Dendritic cell treated with granulocyte-macrophage colony-stimulating factor and Interleukin-4, amounts not matched to agents 40 ng/mL and 50 ng/mL, for 4 days (primary cell): ENCODE data around the gene RAB11FIP4.

Experiments used
- H3K27ac Mint-ChIP-seq: one replicate; pipeline ENCODE4 v1.8.0; 2022; ENCODE audit warnings: mild to moderate bottlenecking, mixed read lengths
- H3K27me3 Mint-ChIP-seq: one replicate; pipeline ENCODE4 v1.8.0; 2022; ENCODE audit warnings: mild to moderate bottlenecking, mixed read lengths
- H3K36me3 Mint-ChIP-seq: one replicate; pipeline ENCODE4 v1.8.0; 2022; ENCODE audit warnings: low read depth, mixed read lengths
- H3K4me1 Mint-ChIP-seq: one replicate; pipeline ENCODE4 v1.8.0; 2022; ENCODE audit warnings: low read depth, mixed read lengths
- H3K4me3 Mint-ChIP-seq: one replicate; pipeline ENCODE4 v1.8.0; 2022; ENCODE audit warnings: mild to moderate bottlenecking, moderate library complexity, mixed read lengths
- H3K9me3 Mint-ChIP-seq: one replicate; pipeline ENCODE4 v1.8.0; 2022; ENCODE audit warnings: mixed read lengths
- intact Hi-C: fragments of 100-400 bp; cut with micrococcal nuclease; formaldehyde crosslinking; loops from one replicate; pipeline ENCODE4 v1.15.0; 2022

The RAB11FIP4 gene

DNA sequence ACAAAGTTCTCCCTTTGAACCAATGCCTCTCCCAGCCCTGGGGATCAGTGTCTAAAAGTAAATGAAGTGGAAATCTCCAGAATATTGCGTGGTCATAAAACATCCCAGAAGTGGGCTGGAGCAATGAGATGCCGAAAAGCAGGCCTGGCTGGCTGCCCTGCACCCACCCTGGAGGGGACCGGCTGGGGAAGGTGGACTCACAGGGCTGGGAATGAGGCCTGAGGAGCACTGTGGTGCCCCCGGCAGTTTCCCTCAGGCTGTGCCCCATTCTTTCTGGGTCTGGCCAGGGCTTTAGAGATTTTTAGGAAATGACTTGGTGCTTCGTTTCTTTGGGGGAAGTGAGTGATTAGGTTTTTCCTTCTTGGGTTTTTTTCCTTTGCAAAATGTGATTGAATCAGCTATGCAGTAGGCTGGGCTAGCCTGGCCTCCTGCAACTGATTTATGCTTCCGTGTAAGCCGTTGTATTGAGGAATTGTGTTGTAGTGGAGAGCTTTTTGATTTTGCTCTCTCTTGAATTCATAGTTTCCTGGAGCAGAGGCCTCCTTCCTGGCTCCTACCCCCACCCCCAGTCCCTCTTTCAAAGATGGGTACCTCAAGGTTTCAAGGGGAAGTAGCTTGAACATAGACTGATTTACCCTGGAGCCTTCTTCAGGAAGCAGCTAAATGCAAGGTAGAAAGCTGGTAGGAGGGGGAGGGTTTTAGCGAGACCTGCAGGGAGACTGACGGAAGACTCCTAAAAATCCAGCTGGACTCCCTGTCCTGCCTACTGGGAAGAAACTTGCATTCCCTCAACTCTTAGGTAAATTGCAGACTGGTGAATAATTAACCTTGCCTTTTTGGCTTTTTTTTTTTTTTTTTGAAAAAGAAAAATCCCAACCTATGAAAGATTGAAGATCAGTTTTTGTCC is 170.2 kb downstream of the RAB11FIP4 start:
- intact Hi-C loops = no loop called here
- H3K27me3 Mint-ChIP-seq = peaks cover 7% of the 10 kb centered on the region
- H3K27ac Mint-ChIP-seq = peak overlapping the region; percentile 65
- H3K36me3 Mint-ChIP-seq = no peaks in the 10 kb centered on the region
- H3K4me3 Mint-ChIP-seq = peak overlapping the region; percentile 40
- no peaks in the 10 kb centered on the region for H3K9me3 Mint-ChIP-seq
- H3K4me1 Mint-ChIP-seq = peaks cover 58% of the 10 kb centered on the region

DNA sequence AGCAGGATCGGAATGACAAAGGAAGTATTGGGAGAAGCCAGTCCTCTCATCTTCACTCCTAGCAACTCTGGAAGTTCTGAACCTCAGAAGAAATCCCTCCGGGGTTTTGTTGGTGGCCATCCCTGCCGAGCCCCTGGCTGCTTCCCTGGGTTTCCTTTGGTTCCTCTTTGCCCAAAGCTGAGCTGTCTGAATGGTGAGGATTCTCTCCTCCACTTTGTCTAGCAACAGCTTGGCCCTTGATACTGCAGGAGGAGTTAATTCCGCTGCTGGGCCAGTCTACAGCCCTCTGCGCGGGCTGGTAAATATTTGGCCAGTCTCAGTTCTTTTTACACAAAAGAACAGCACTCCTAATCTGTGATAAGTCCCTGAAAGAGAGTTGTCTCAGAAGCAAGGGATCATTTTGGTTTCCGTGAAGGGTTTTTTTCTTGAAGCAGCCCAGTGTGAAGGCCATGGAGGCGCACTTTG is 170.9 kb downstream of the RAB11FIP4 start:
- Mint-ChIP-seq H3K27ac (peak overlapping the region; percentile 65), H3K4me1 (peaks cover 58% of the 10 kb centered on the region), H3K27me3 (peaks cover 6% of the 10 kb centered on the region), H3K4me3 (peak overlapping the region; percentile 9), H3K36me3 (no peaks in the 10 kb centered on the region), H3K9me3 (no peaks in the 10 kb centered on the region)
- intact Hi-C loops = no loop called here

DNA sequence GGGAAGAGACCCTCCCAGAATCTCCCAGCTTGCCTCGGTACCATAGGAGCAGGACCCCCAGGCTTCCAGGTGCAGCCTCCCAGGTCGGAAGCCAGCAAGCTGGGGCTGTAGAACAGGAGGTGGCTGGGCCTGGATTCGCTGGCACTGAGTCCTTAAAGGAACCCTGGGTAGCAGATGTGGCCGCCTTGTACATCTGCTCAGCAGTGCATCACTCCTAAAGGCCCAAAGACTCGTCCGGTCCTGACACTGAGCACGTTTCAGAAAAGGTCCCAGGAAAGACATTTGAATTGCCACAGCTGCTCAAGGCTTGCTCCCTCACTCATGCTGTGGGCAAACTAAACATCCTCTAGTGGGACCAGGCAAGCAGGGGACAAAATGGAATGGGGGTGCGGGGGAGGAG is 172.8 kb downstream of the RAB11FIP4 start:
- H3K27me3 Mint-ChIP-seq = peaks cover 3% of the 10 kb centered on the region
- peaks cover 68% of the 10 kb centered on the region for H3K4me1 Mint-ChIP-seq
- no peak overlapping the region for H3K4me3 Mint-ChIP-seq
- intact Hi-C loops = no loop called here
- no peaks in the 10 kb centered on the region for H3K9me3 Mint-ChIP-seq
- no peaks in the 10 kb centered on the region for H3K36me3 Mint-ChIP-seq
- peak overlapping the region; percentile 74 for H3K27ac Mint-ChIP-seq

DNA sequence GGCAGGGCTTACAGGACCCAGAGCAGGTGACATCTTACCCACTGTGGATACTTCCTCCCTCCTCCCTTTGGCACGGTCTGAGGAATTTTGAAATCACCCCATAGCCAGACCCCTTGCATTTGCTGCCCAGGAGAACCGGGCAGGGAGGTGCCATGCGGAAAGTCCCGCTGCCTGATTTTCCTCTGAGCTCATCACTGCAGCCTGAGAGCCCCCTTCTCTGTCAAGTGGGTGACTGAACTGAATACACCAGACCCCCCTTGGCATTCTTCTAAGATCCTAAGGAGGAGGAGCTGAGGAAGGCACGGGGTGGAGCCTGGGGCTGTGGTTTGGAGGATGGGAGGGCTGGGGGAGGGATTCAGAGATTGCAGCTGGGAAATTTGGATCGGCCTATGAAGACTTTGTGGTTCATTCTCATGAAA is 173.4 kb downstream of the RAB11FIP4 start:
- intact Hi-C loops = no loop called here
- Mint-ChIP-seq H3K36me3 (no peaks in the 10 kb centered on the region), H3K9me3 (no peaks in the 10 kb centered on the region), H3K4me1 (peaks cover 67% of the 10 kb centered on the region), H3K27me3 (peaks cover 3% of the 10 kb centered on the region), H3K27ac (peak overlapping the region; percentile 74), H3K4me3 (no peak overlapping the region)

DNA sequence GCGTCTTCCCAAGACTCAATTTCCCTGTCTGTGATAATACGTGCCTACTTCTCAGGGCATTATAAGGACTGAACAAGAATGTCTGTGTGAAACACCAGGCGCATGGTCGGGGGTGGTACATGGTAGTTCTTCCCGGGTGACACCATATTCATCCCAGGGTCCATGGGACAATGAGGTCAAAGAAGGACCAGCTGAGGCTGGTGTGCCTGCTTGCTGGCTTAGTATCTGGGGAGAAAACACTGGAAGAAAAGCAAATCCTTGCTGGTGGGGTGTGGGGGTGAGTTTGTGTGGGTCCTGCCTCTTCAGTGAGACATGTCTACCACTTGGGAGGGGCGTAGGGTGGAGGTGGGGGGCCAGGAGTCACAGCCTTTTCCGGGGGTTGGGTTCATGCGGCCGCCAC is 174.2 kb downstream of the RAB11FIP4 start:
- Mint-ChIP-seq H3K36me3 (no peaks in the 10 kb centered on the region), H3K4me3 (no peak overlapping the region), H3K9me3 (no peaks in the 10 kb centered on the region), H3K4me1 (peaks cover 60% of the 10 kb centered on the region), H3K27ac (peak overlapping the region; percentile 74), H3K27me3 (no peaks in the 10 kb centered on the region)
- intact Hi-C loops = no loop called here

DNA sequence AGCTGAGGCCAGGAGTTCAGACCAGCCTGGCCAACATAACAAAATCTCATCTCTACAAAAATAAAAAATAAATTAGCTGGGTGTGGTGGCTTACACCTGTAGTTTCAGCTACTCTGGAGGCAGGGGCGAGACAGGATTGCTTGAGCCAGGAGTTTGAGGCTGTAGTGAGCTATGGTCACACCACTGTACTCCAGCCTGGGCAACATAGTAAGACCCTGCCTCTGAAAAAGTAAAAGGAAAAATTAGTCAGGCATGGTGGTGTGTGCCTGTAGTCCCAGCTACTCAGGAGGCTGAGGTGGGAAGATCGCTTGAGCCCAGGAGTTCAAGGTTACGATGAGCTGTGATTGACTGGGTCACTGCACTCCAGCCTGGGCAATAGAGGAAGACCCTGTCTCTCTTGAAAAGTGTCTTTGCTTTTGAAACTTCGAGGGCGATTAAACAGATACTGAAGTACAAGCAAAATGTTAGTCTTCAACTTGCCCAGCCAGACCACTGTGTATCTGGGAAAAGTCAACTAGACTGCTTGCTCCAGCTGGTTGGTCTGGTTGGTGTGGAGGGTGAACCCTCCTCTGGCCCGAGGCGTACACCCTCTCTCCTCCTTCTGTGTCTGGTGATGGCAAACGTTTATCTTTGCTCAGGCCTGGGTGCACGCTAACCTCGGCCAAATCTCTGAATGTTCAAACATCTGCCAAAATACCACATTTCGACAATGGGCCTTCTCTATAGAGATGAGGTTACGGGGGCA is 174.9 kb downstream of the RAB11FIP4 start:
- H3K4me3 Mint-ChIP-seq = no peak overlapping the region
- intact Hi-C loops = no loop called here

DNA sequence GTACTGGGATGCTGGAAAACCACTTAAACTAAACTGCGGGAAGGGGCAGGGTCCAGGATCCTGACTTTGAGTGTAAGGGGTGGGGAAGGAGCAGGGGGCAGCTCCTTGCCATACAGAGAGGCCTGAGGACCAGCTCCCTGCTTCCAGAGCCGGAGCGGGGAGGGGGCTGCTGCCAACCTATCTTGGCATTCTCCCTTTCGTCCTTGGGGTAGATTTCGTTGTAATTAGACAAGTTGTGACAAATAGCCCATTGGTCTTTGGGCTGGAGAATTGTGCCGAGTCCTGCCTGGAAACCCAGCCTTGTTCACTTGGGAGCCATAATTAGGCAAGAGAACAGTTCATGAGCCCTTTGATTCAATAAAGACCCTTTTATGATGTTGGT is 175.5 kb downstream of the RAB11FIP4 start:
- Mint-ChIP-seq H3K36me3 (peaks cover 12% of the 10 kb centered on the region), H3K4me3 (no peak overlapping the region), H3K27me3 (no peaks in the 10 kb centered on the region), H3K27ac (no peak overlapping the region), H3K9me3 (no peaks in the 10 kb centered on the region), H3K4me1 (peaks cover 46% of the 10 kb centered on the region)
- intact Hi-C loops = no loop called here

More for the DNA sequence above, 174.9 kb downstream of the RAB11FIP4 start:
- Mint-ChIP-seq H3K9me3 (no peaks in the 10 kb centered on the region), H3K27ac (no peak overlapping the region), H3K4me1 (peaks cover 52% of the 10 kb centered on the region), H3K27me3 (no peaks in the 10 kb centered on the region), H3K36me3 (peaks cover 6% of the 10 kb centered on the region)

DNA sequence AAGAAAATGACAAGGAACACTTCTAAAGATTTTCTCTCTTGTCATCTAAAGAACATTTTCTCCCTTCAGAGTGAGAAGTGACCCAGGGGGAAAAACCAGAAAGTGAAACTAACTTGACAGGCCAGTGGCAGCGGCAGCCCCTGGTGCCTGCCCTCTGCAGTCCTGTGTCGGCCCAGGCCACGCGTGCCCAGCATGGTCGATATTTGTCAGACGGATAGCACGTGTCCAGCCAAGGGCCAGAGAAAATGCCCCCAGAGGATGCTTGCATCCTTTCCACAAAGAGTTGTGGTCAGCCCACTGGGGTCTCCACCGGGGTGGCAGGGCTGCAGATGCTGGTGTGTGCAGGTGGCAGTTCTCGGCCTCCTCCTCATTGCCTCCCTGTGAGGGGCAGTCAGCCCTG is 176.6 kb downstream of the RAB11FIP4 start:
- no peaks in the 10 kb centered on the region for H3K27me3 Mint-ChIP-seq
- intact Hi-C loops = no loop called here
- peak overlapping the region; percentile 24 for H3K27ac Mint-ChIP-seq
- H3K4me3 Mint-ChIP-seq = no peak overlapping the region
- H3K4me1 Mint-ChIP-seq = peaks cover 46% of the 10 kb centered on the region
- no peaks in the 10 kb centered on the region for H3K9me3 Mint-ChIP-seq
- peaks cover 21% of the 10 kb centered on the region for H3K36me3 Mint-ChIP-seq

DNA sequence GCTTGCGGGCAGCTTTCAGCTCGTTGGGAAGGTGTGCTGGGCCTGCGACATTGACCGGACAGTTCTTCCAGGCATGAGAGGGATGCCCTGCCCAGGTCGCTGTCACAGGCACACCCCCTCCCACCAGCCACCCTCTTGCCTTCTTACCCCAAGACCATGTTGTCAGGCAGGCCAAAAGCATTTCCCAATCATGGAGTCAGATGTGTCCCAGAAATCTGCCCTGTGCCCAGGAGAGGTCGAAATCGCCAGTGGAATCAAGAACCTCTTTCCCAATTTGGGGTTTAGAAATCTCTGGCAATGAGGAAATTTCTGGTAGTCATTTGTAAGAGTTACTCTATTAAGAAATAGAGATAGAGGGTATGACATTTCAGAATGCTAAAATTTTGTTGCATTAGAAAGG is 177.1 kb downstream of the RAB11FIP4 start:
- Mint-ChIP-seq H3K27ac (peak overlapping the region; percentile 24), H3K4me3 (no peak overlapping the region)

DNA sequence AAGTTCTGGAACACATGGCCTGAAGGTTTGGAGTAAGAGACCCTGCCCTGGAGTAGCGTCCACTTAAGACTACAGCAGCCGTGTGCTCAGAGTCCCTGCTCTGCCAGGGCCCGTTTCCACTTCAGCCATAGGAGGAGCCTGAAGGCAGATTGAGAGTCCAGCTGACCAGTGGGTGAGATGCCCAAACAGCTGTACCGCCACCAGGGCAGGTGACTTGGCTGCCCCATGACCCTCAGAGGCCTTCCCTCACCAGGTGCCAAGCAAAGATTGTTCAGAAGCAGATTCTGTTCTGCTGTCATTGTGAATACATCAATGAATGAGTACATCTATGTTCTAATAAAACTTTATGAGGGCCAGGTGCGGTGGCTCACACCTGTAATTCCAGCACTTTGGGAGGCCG is 178.8 kb downstream of the RAB11FIP4 start:
- Mint-ChIP-seq H3K4me1 (peaks cover 50% of the 10 kb centered on the region), H3K27ac (no peak overlapping the region), H3K4me3 (no peak overlapping the region), H3K9me3 (no peaks in the 10 kb centered on the region), H3K36me3 (peaks cover 21% of the 10 kb centered on the region), H3K27me3 (no peaks in the 10 kb centered on the region)
- intact Hi-C loops = no loop called here

More for the DNA sequence above, 177.1 kb downstream of the RAB11FIP4 start:
- no peaks in the 10 kb centered on the region for H3K9me3 Mint-ChIP-seq
- H3K27me3 Mint-ChIP-seq = no peaks in the 10 kb centered on the region
- H3K4me1 Mint-ChIP-seq = peaks cover 50% of the 10 kb centered on the region
- intact Hi-C loops = no loop called here
- H3K36me3 Mint-ChIP-seq = peaks cover 21% of the 10 kb centered on the region

DNA sequence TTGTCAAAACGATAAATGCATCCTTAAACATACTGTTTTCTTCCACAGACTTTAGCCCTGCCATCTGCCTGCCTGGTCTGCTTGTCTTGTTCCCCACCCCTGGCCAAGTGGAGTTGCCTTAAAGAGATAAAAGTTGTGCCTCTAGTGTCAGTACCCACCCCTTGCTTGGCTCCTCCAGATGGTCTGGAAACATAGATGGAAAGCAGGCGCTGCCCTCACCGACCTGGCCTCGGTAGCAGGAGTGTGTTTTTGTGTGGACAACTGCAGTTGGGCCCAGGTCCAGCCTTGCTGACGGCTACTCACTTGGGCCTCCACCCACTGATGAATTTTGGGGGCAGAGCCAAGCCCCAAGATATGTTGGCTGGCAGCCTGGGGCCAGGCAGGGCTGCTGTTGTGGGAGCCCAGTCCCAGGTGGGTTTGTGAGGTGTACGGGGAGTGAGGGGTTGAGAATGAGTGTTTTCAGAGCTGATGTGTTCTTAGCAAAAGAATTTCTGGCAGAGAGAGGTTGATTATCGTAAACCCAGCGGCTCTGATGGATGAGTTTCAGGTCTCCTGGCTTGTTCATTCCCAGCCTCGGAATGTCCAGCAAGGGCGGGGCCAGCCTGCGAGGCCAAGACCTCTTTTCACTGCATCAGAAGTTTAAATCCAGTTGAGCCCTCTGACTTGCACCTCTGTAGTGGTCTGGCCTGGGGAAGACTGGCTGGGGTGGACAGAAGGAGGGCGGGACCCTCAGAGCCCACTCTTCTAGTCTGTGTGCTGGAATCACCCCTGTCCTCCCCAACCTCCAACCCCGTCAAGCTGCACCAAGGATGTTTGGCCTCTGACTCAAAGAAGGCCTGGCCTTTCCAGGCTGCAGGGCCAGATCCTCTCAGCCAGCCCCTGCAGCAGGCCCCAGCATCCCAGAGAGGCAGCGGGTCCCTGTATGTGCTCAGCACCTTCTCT is 179.7 kb downstream of the RAB11FIP4 start:
- no peak overlapping the region for H3K27ac Mint-ChIP-seq

DNA sequence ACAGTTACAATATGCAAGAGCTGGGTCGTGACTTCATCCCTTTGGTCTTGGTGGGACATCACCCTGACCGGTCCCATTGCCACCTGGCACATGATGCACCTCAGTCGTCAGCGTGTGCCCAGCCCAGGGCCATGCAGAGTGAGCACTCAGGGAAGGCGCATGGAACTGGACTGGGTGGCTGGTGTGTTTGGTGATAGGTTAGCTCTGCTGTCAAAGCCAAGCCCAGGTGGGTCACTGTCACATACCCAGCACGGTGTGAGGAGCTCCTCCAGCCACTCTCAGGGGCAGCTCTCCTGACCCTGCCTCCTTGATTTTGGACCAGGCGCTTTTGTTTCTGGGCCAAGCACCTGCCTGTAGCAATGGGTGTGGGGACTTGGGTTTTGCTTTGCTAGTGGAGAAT is 180.9 kb downstream of the RAB11FIP4 start:
- no peaks in the 10 kb centered on the region for H3K9me3 Mint-ChIP-seq
- H3K4me1 Mint-ChIP-seq = peaks cover 49% of the 10 kb centered on the region

More for the DNA sequence above, 179.7 kb downstream of the RAB11FIP4 start:
- Mint-ChIP-seq H3K27me3 (no peaks in the 10 kb centered on the region), H3K9me3 (no peaks in the 10 kb centered on the region), H3K4me3 (no peak overlapping the region), H3K36me3 (peaks cover 21% of the 10 kb centered on the region), H3K4me1 (peaks cover 47% of the 10 kb centered on the region)
- intact Hi-C loops = no loop called here

DNA sequence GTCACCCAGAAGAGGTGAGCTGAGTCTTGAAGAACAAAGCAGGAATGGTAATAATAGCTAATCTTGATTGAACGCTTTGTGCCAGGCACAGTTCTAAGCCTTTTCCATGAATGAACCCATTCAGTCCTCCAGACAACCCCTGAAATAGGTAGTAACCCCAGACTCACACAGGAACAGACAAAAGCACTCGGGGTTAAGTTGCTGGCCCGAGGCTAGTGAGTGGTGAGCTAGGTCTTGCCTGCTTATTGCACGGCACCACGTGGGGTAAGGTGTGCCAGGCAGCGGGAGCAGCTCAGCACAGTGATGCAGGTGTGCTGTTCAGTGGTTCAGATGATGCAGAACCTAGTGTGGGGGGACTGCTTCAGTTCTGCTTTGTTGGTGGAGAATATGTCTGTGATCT is 181.6 kb downstream of the RAB11FIP4 start:
- Mint-ChIP-seq H3K27me3 (no peaks in the 10 kb centered on the region), H3K4me3 (no peak overlapping the region), H3K9me3 (no peaks in the 10 kb centered on the region), H3K27ac (no peak overlapping the region), H3K4me1 (peaks cover 49% of the 10 kb centered on the region), H3K36me3 (peaks cover 21% of the 10 kb centered on the region)
- intact Hi-C loops = no loop called here

More for the DNA sequence above, 180.9 kb downstream of the RAB11FIP4 start:
- Mint-ChIP-seq H3K36me3 (peaks cover 21% of the 10 kb centered on the region), H3K27ac (no peak overlapping the region), H3K4me3 (no peak overlapping the region), H3K27me3 (no peaks in the 10 kb centered on the region)
- intact Hi-C loops = no loop called here
